Fibroblast of lung (primary cell): ENCODE data around the gene APOBEC3A.

Experiments used
- EZH2 ChIP-seq: IDR thresholded peaks from 2 replicates; pipeline ENCODE4 v1.5.1; 2012; ENCODE audit warnings: low read length, control low read depth, mild to moderate bottlenecking; ENCODE audit errors: missing control alignments
- TF ChIP-seq, protein P1 (sequence below), 2 donors: IDR thresholded peaks in 1 of 2; conservative IDR thresholded peaks in 1 of 2; 1 replicate in 1 of 2; 2 replicates in 1 of 2; pipeline ENCODE4 v1.5.1; 2011 to 2012; ENCODE audit warnings: low read length in 2 of 2, control low read depth in 1 of 2, inconsistent platforms in 1 of 2, low read depth in 1 of 2, mild to moderate bottlenecking in 1 of 2

DNA sequence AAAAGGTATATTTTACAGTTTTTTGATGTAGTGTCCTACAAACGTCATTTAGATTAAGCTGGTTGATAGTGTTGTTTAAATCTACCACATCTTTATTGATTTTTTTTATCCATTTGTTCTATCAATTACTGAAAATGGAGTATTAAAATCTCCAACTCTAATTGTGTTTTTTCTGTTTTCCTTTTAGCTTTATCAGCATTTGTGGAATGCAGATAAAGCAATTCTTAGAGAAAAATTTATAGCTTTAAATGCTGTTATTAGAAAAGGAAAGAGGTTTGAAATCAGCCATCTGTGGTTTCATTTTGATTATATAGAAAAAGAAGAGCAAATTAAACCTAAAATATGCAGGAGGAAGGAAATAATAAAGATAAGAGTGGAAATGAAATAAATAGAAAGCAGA is 46.0 kb upstream of the APOBEC3A start:
- TF ChIP-seq, protein P1, sequence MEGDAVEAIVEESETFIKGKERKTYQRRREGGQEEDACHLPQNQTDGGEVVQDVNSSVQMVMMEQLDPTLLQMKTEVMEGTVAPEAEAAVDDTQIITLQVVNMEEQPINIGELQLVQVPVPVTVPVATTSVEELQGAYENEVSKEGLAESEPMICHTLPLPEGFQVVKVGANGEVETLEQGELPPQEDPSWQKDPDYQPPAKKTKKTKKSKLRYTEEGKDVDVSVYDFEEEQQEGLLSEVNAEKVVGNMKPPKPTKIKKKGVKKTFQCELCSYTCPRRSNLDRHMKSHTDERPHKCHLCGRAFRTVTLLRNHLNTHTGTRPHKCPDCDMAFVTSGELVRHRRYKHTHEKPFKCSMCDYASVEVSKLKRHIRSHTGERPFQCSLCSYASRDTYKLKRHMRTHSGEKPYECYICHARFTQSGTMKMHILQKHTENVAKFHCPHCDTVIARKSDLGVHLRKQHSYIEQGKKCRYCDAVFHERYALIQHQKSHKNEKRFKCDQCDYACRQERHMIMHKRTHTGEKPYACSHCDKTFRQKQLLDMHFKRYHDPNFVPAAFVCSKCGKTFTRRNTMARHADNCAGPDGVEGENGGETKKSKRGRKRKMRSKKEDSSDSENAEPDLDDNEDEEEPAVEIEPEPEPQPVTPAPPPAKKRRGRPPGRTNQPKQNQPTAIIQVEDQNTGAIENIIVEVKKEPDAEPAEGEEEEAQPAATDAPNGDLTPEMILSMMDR (conservative IDR thresholded peaks at IDR 0.05 in 1 of 2, IDR thresholded peaks at IDR 0.05 in 1 of 2; ENCODE audit: low read depth in 1 of 2, low read length in 2 of 2), result no peak
- no peak for TF ChIP-seq EZH2
